Glomerular visceral epithelial cell (primary cell): ENCODE results near the gene ALDH2.
"Not testable (repeated sequence)": the region's sequence is repeated elsewhere in the genome, so short reads cannot be mapped to it uniquely, and the experiment has no call there.

Experiments used
- DNase-seq: peaks from one replicate; pipeline ENCODE4 v3.0.0-alpha.2; 2016; ENCODE audit errors: extremely low spot score

Gene ALDH2

GRCh38 chr12:111788178-111788654 lies 21.5 kb downstream of the ALDH2 start:
- DNase-seq: no peak

- no peak for DNase-seq
Measured at GRCh38 chr12:111789779-111790178, 23.0 kb downstream of the ALDH2 start.

GRCh38 chr12:111791507-111791906 lies 24.8 kb downstream of the ALDH2 start:
- no peak for DNase-seq

GRCh38 chr12:111792155-111792855 lies 25.6 kb downstream of the ALDH2 start:
- DNase-seq: no peak

GRCh38 chr12:111792856-111793235 lies 26.1 kb downstream of the ALDH2 start:
- no peak for DNase-seq

- DNase-seq: no peak
Measured at GRCh38 chr12:111798182-111798581, 31.4 kb downstream of the ALDH2 start.

- no peak for DNase-seq
Measured at GRCh38 chr12:111799758-111800157, 33.0 kb downstream of the ALDH2 start.

- no peak for DNase-seq
Measured at GRCh38 chr12:111803038-111803626, 36.4 kb downstream of the ALDH2 start.

GRCh38 chr12:111803851-111804250 lies 37.1 kb downstream of the ALDH2 start:
- no peak for DNase-seq

GRCh38 chr12:111806304-111806703 lies 39.6 kb downstream of the ALDH2 start:
- no peak for DNase-seq

GRCh38 chr12:111807232-111807631 lies 40.5 kb downstream of the ALDH2 start:
- no peak for DNase-seq

- DNase-seq: peak; percentile 82
Measured at GRCh38 chr12:111812881-111813741, 46.4 kb downstream of the ALDH2 start.

- DNase-seq: no peak
Measured at GRCh38 chr12:111816065-111816615, 49.4 kb downstream of the ALDH2 start.

GRCh38 chr12:111816898-111817297 lies 50.2 kb downstream of the ALDH2 start:
- DNase-seq: not testable (repeated sequence)

- no peak for DNase-seq
Measured at GRCh38 chr12:111818340-111818739, 51.6 kb downstream of the ALDH2 start.

- no peak for DNase-seq
Measured at GRCh38 chr12:111819191-111820158, 52.7 kb downstream of the ALDH2 start.

GRCh38 chr12:111820828-111821227 lies 54.1 kb downstream of the ALDH2 start:
- not testable (repeated sequence) for DNase-seq

GRCh38 chr12:111822886-111823285 lies 56.2 kb downstream of the ALDH2 start:
- DNase-seq: no peak

- DNase-seq: no peak
Measured at GRCh38 chr12:111823891-111824290, 57.2 kb downstream of the ALDH2 start.

- not testable (repeated sequence) for DNase-seq
Measured at GRCh38 chr12:111824312-111824711, 57.6 kb downstream of the ALDH2 start.

GRCh38 chr12:111825509-111825908 lies 58.8 kb downstream of the ALDH2 start:
- DNase-seq: no peak
